ENCODE results near the gene ABCA13. TPM values are rescaled to one million over a fixed set of nuclear protein-coding genes. Genes with fewer than 3 reads are reported as not detected.

The ABCA13 gene
- total and polyA plus RNA-seq, 2 donors from 2014 or later, result 0.62 to 6.0 TPM

DNA sequence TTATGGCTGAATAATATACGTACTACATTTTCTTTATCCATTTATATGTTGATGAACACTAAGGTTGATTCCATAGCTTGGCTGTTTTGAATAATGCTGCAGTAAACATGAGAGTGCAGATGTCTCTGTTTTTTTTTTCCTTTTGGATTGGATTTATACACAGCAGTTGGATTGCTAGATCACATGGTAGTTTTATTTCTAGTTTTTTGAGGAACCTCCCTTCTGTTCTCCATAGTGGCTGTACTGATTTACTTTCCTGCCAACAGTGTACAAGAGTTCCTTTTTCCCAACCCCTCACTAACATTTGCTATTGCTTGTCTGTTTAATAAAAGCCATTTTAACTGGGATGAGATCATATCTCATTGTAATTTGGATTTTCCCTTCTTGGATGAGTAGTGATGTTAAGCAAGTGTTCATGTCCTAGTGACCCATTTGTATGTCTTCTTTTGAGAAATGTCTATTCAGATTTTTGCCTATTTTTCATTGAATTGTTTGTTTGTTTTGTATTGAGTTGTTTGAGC, 36.0 kb downstream of the ABCA13 start:
- no peak overlapping the region for H3K9ac ChIP-seq (ENCODE audit: low read length in 3 of 3)
- no peak overlapping the region for H3K4me3 ChIP-seq (ENCODE audit: low read length in 3 of 3)
- no peak overlapping the region for H3K27ac ChIP-seq (ENCODE audit: low read depth in 2 of 2, low read length in 2 of 2)
- intact Hi-C loops (cut with DNase I), result no loop called here
- FAIRE-seq (no peak), DNase-seq (no peak)
- TF ChIP-seq, protein P1, sequence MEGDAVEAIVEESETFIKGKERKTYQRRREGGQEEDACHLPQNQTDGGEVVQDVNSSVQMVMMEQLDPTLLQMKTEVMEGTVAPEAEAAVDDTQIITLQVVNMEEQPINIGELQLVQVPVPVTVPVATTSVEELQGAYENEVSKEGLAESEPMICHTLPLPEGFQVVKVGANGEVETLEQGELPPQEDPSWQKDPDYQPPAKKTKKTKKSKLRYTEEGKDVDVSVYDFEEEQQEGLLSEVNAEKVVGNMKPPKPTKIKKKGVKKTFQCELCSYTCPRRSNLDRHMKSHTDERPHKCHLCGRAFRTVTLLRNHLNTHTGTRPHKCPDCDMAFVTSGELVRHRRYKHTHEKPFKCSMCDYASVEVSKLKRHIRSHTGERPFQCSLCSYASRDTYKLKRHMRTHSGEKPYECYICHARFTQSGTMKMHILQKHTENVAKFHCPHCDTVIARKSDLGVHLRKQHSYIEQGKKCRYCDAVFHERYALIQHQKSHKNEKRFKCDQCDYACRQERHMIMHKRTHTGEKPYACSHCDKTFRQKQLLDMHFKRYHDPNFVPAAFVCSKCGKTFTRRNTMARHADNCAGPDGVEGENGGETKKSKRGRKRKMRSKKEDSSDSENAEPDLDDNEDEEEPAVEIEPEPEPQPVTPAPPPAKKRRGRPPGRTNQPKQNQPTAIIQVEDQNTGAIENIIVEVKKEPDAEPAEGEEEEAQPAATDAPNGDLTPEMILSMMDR (IDR thresholded peaks at IDR 0.05; ENCODE audit: borderline replicate concordance, extremely low read depth, insufficient read depth), result no peak
- H3K9me3 ChIP-seq (ENCODE audit: control insufficient read depth in 2 of 3, insufficient read depth in 1 of 3, low read length in 3 of 3), result peaks cover 0 to 7% (median 0%) of the 10 kb centered on the region in 3 donors
- no peaks in the 10 kb centered on the region for H3K36me3 ChIP-seq (ENCODE audit: control insufficient read depth in 2 of 3, insufficient read depth in 3 of 3, low read length in 3 of 3)
- H3K4me1 ChIP-seq (ENCODE audit: control insufficient read depth in 2 of 3, insufficient read depth in 2 of 3, low read depth in 1 of 3, low read length in 3 of 3), result no peaks in the 10 kb centered on the region
- H3K27me3 ChIP-seq (ENCODE audit: control insufficient read depth, insufficient read depth, low read length), result no peaks in the 10 kb centered on the region

DNA sequence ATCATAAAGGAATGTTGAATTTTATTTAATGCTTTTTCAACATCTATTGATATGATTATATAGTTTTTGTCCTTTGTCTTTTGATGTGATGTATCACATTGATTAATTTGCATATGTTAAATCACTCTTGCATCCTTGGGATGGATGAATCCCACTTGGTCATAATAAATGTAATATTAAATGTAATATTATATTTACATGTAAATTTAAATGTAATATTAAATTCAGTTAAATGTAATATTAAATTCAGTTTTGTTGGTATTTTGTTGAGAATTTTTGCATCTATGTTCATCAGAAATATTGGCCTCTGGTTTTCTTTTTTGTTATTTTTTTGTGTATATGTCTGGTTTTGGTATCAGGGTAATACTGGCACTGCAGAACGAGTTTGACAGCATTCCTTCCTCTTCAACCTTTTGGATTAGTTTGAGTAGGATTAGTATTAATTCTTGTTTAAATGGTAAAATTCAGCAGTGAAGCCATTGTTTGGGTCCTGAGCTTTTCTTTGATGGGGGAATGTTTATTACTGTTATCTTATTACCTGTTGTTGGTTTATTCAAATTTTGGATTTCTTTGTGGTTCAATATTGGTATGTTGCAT, 37.8 kb downstream of the ABCA13 start:
- Histone ChIP-seq H3K4me1 (ENCODE audit: control insufficient read depth in 2 of 3, insufficient read depth in 2 of 3, low read depth in 1 of 3, low read length in 3 of 3) (no peaks in the 10 kb centered on the region), H3K9me3 (ENCODE audit: control insufficient read depth in 2 of 3, insufficient read depth in 1 of 3, low read length in 3 of 3) (peaks cover 0 to 7% (median 0%) of the 10 kb centered on the region in 3 donors), H3K27me3 (ENCODE audit: control insufficient read depth, insufficient read depth, low read length) (no peaks in the 10 kb centered on the region), H3K4me3 (ENCODE audit: low read length in 3 of 3) (no peak overlapping the region), H3K27ac (ENCODE audit: low read depth in 2 of 2, low read length in 2 of 2) (no peak overlapping the region), H3K36me3 (ENCODE audit: control insufficient read depth in 2 of 3, insufficient read depth in 3 of 3, low read length in 3 of 3) (no peaks in the 10 kb centered on the region), H3K9ac (ENCODE audit: low read length in 3 of 3) (no peak overlapping the region)
- intact Hi-C loops (cut with DNase I), result no loop called here
- TF ChIP-seq, protein P1 (IDR thresholded peaks at IDR 0.05; ENCODE audit: borderline replicate concordance, extremely low read depth, insufficient read depth), result no peak
- DNase-seq (no peak), FAIRE-seq (no peak)

DNA sequence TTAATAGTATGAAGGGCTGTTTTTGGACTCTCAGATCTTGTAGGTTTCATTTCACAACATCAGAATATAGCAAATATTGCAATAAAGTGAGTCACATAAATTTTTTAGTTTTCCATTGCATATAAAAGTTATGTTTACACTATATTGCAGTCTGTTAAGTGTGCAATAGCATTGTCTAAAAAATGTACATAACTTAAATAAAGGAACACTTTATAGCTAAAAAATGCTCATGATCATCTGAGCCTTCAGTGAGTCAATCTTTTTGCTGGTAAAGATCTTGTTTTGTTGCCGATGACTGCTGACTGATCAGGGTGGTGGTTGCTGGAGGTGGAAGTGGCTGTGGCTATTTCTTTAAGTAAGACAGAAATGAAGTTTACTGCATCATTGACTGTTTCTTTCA, 42.0 kb downstream of the ABCA13 start:
- Histone ChIP-seq H3K9me3 (ENCODE audit: control insufficient read depth in 2 of 3, insufficient read depth in 1 of 3, low read length in 3 of 3) (peaks cover 0 to 7% (median 0%) of the 10 kb centered on the region in 3 donors), H3K27ac (ENCODE audit: low read depth in 2 of 2, low read length in 2 of 2) (no peak overlapping the region), H3K4me1 (ENCODE audit: control insufficient read depth in 2 of 3, insufficient read depth in 2 of 3, low read depth in 1 of 3, low read length in 3 of 3) (no peaks in the 10 kb centered on the region), H3K36me3 (ENCODE audit: control insufficient read depth in 2 of 3, insufficient read depth in 3 of 3, low read length in 3 of 3) (no peaks in the 10 kb centered on the region), H3K4me3 (ENCODE audit: low read length in 3 of 3) (no peak overlapping the region), H3K9ac (ENCODE audit: low read length in 3 of 3) (no peak overlapping the region), H3K27me3 (ENCODE audit: control insufficient read depth, insufficient read depth, low read length) (no peaks in the 10 kb centered on the region)
- FAIRE-seq (no peak), DNase-seq (no peak)
- intact Hi-C loops (cut with DNase I), result no loop called here
- TF ChIP-seq, protein P1 (IDR thresholded peaks at IDR 0.05; ENCODE audit: borderline replicate concordance, extremely low read depth, insufficient read depth), result no peak
